Body of pancreas (tissue), 4 donors: ENCODE results near the gene FOXK1. TPM values are rescaled to one million over a fixed set of nuclear protein-coding genes. Genes with fewer than 3 reads are reported as not detected.

Experiments
- ATAC-seq: fragments of 150-250 bp; one replicate; pipeline ENCODE4 v1.9.1; 2016
- DNase-seq, 4 donors: peaks; one replicate each; pipeline ENCODE4 v3.0.0-alpha.2; 2019
- H3K27ac ChIP-seq, 4 donors: fragments of 200-600 bp; sonication (generic); 1 replicate in 3 of 4; 2 replicates in 1 of 4; pipeline versions ENCODE4 v1.5.1 to v1.6.1; 2016 to 2019; ENCODE audit warnings: mild to moderate bottlenecking in 1 of 4, mixed read lengths in 1 of 4, moderate library complexity in 1 of 4
- H3K27me3 ChIP-seq, 2 donors: fragments of 200-600 bp; sonication (generic); one replicate each; pipeline ENCODE4 v1.6.0; 2016; ENCODE audit warnings: mild to moderate bottlenecking in 1 of 2
- H3K36me3 ChIP-seq, 2 donors: fragments of 200-600 bp; sonication (generic); replicated peaks in 1 of 2; 2 replicates each; pipeline ENCODE4 v1.5.1; 2016; ENCODE audit warnings: low read depth in 2 of 2; ENCODE audit not compliant: insufficient read depth in 1 of 2
- H3K4me1 ChIP-seq: fragments of 200-600 bp; sonication (generic); one replicate; pipeline ENCODE4 v1.6.0; 2016
- H3K4me3 ChIP-seq, 2 donors: fragments of 200-600 bp; sonication (generic); 1 replicate in 1 of 2; 2 replicates in 1 of 2; pipeline ENCODE4 v1.5.1; 2016 to 2019
- H3K9me3 ChIP-seq, 3 donors: fragments of 200-600 bp; sonication (generic); 1 replicate in 2 of 3; 2 replicates in 1 of 3; pipeline ENCODE4 v1.5.1; 2016
- CTCF ChIP-seq, 7 experiments: fragments of 450-650 bp in 4 of 7; fragments of 200-600 bp in 3 of 7; sonication (generic) in 3 of 7; IDR thresholded peaks; one replicate each; pipeline ENCODE4 v1.5.1; 2016 to 2019; ENCODE audit warnings: antibody characterized with exemption in 7 of 7
- POLR2A ChIP-seq, 3 donors: fragments of 450-650 bp; IDR thresholded peaks; one replicate each; pipeline ENCODE4 v1.6.1; 2016; ENCODE audit warnings: antibody characterized with exemption in 3 of 3, mild to moderate bottlenecking in 2 of 3
- WGBS, 2 donors: methylation state at CpG; one replicate each; pipeline ENCODE4 v1.1.5; 2017; 5-methylcytosine and 5-hydroxymethylcytosine counted together
- intact Hi-C: fragments of 100-400 bp; cut with DNase I; formaldehyde crosslinking; loops from one replicate; pipeline ENCODE4 v1.15.1; 2023
- total RNA-seq, 2 donors: library from RNA; depleted of rRNA; stranded (reverse); fragments of >200 nt; gene quantifications; one replicate each; pipeline ENCODE4 v1.1.0, GENCODE V29; 2016

The FOXK1 gene
- total RNA-seq, 2 donors from 2014 or later = 16.2 to 17.6 TPM

- intact Hi-C loops = no loop called here
- TF ChIP-seq POLR2A (IDR thresholded peaks at IDR 0.05) = no peak
- H3K4me1 ChIP-seq = peaks cover 16% of the 10 kb centered on the region
- 32% methylated on average over 22 to 23 of the region's 23 CpGs for WGBS, 2 donors
- peaks cover 5 to 10% of the 10 kb centered on the region in 2 donors for H3K36me3 ChIP-seq
- no peak overlapping the region for H3K4me3 ChIP-seq
- no peaks in the 10 kb centered on the region for H3K27me3 ChIP-seq
- ATAC-seq = peak; percentile 69
- H3K27ac ChIP-seq = peak overlapping the region; percentile 4 to 63 (median 46)
- no peaks in the 10 kb centered on the region for H3K9me3 ChIP-seq
- peak; percentile 42 to 54 (median 52) for DNase-seq
Measured at GRCh38 chr7:4738711-4739527, 56.8 kb downstream of the FOXK1 start.

GRCh38 chr7:4739528-4739992 is 57.5 kb downstream of the FOXK1 start:
- intact Hi-C loops = no loop called here
- ATAC-seq = peak; percentile 49
- no peaks in the 10 kb centered on the region for H3K9me3 ChIP-seq
- H3K4me3 ChIP-seq = no peak overlapping the region
- TF ChIP-seq CTCF (IDR thresholded peaks at IDR 0.05) (peak in 5 of 7 experiments; percentile 7 to 43 (median 38)), POLR2A (IDR thresholded peaks at IDR 0.05) (peak in 1 of 3 donors; percentile 22)
- H3K27me3 ChIP-seq = no peaks in the 10 kb centered on the region
- DNase-seq = peak; percentile 42 to 61 (median 56)
- WGBS, 2 donors = 47 to 65% methylated on average over 8 to 16 of the region's 16 CpGs
- H3K4me1 ChIP-seq = peaks cover 21% of the 10 kb centered on the region
- peaks cover 5 to 10% of the 10 kb centered on the region in 2 donors for H3K36me3 ChIP-seq
- peak overlapping the region; percentile 4 to 63 (median 46) for H3K27ac ChIP-seq

- ATAC-seq (no peak), DNase-seq (no peak)
- peaks cover 34% of the 10 kb centered on the region for H3K4me1 ChIP-seq
- peaks cover 5 to 10% of the 10 kb centered on the region in 2 donors for H3K36me3 ChIP-seq
- WGBS, 2 donors = 94 to 96% methylated on average over 22 of the region's 22 CpGs
- no peaks in the 10 kb centered on the region for H3K27me3 ChIP-seq
- H3K9me3 ChIP-seq = no peaks in the 10 kb centered on the region
- TF ChIP-seq CTCF (IDR thresholded peaks at IDR 0.05) (no peak), POLR2A (IDR thresholded peaks at IDR 0.05) (no peak)
- no peak overlapping the region for H3K27ac ChIP-seq
- intact Hi-C loops = no loop called here
- no peak overlapping the region for H3K4me3 ChIP-seq
Measured at GRCh38 chr7:4740796-4741195, 58.7 kb downstream of the FOXK1 start.

GRCh38 chr7:4742051-4742573 is 60.0 kb downstream of the FOXK1 start:
- 92 to 95% methylated on average over 17 to 23 of the region's 23 CpGs for WGBS, 2 donors
- ATAC-seq = no peak

More at GRCh38 chr7:4742051-4742573, 60.0 kb downstream of the FOXK1 start:
- Histone ChIP-seq H3K9me3 (no peaks in the 10 kb centered on the region), H3K27ac (no peak overlapping the region), H3K36me3 (peaks cover 5 to 10% of the 10 kb centered on the region in 2 donors), H3K4me3 (no peak overlapping the region), H3K27me3 (no peaks in the 10 kb centered on the region), H3K4me1 (peaks cover 47% of the 10 kb centered on the region)
- no peak for TF ChIP-seq CTCF (IDR thresholded peaks at IDR 0.05)
- TF ChIP-seq POLR2A (IDR thresholded peaks at IDR 0.05) = no peak
- no peak for DNase-seq
- intact Hi-C loops = no loop called here
